GM15510 (cell line): Measurements from ENCODE around the gene EPS15.

ENCODE experiments used
- POLR2A ChIP-seq: IDR thresholded peaks from 3 replicates; pipeline ENCODE4 v1.6.1; 2011; ENCODE audit warnings: borderline replicate concordance; ENCODE audit not compliant: insufficient read length; ENCODE audit errors: extremely low read depth

Gene EPS15

GRCh38 chr1:51509773-51510172 lies 9.3 kb downstream of the EPS15 start:
- no peak for TF ChIP-seq POLR2A

GRCh38 chr1:51506537-51506936 lies 12.5 kb downstream of the EPS15 start:
- no peak for TF ChIP-seq POLR2A

GRCh38 chr1:51504806-51505525 lies 14.1 kb downstream of the EPS15 start:
- TF ChIP-seq POLR2A: no peak

- no peak for TF ChIP-seq POLR2A
Observed at GRCh38 chr1:51499694-51500093, 19.4 kb downstream of the EPS15 start.

GRCh38 chr1:51498924-51499323 lies 20.1 kb downstream of the EPS15 start:
- no peak for TF ChIP-seq POLR2A

- no peak for TF ChIP-seq POLR2A
Observed at GRCh38 chr1:51497340-51497739, 21.7 kb downstream of the EPS15 start.

GRCh38 chr1:51494138-51494830 lies 24.8 kb downstream of the EPS15 start:
- TF ChIP-seq POLR2A: no peak

GRCh38 chr1:51491166-51491981 lies 27.7 kb downstream of the EPS15 start:
- no peak for TF ChIP-seq POLR2A

GRCh38 chr1:51489472-51489871 lies 29.6 kb downstream of the EPS15 start:
- TF ChIP-seq POLR2A: no peak

- no peak for TF ChIP-seq POLR2A
Observed at GRCh38 chr1:51488372-51489050, 30.6 kb downstream of the EPS15 start.

- no peak for TF ChIP-seq POLR2A
Observed at GRCh38 chr1:51487628-51488027, 31.4 kb downstream of the EPS15 start.

GRCh38 chr1:51484591-51484990 lies 34.5 kb downstream of the EPS15 start:
- no peak for TF ChIP-seq POLR2A

GRCh38 chr1:51482881-51483280 lies 36.2 kb downstream of the EPS15 start:
- no peak for TF ChIP-seq POLR2A

GRCh38 chr1:51473331-51474115 lies 45.5 kb downstream of the EPS15 start:
- TF ChIP-seq POLR2A: no peak
